Neural cell (in vitro differentiated cells): Measurements from ENCODE around the gene CTSG.
"Not testable (repeated sequence)": the region's sequence is repeated elsewhere in the genome, so short reads cannot be mapped to it uniquely, and the experiment has no call there.

Experiments used
- EP300 ChIP-seq: fragments of 450-650 bp; conservative IDR thresholded peaks from 2 replicates; pipeline ENCODE4 v1.6.1; 2014; ENCODE audit warnings: antibody characterized with exemption, mild to moderate bottlenecking, moderate library complexity; ENCODE audit not compliant: poor library complexity, severe bottlenecking
- EZH2 ChIP-seq: fragments of 200-600, 300-800 bp; shearing (Covaris generic), sonication (generic); IDR thresholded peaks from 2 replicates; pipeline ENCODE4 v1.6.1; 2014; ENCODE audit warnings: antibody characterized with exemption, low read length, borderline replicate concordance, mild to moderate bottlenecking; ENCODE audit not compliant: insufficient read depth, poor library complexity, severe bottlenecking
- MXI1 ChIP-seq: fragments of 450-650 bp; conservative IDR thresholded peaks from 2 replicates; pipeline ENCODE4 v1.6.1; 2014; ENCODE audit warnings: antibody characterized with exemption, mild to moderate bottlenecking; ENCODE audit not compliant: poor library complexity, severe bottlenecking
- POLR2AphosphoS5 ChIP-seq: IDR thresholded peaks from 2 replicates; pipeline ENCODE4 v1.6.1; 2012
- RAD21 ChIP-seq: fragments of 450-650 bp; conservative IDR thresholded peaks from 2 replicates; pipeline ENCODE4 v1.6.1; 2014; ENCODE audit warnings: antibody characterized with exemption, mild to moderate bottlenecking, moderate library complexity
- TAF1 ChIP-seq: IDR thresholded peaks from 2 replicates; pipeline ENCODE4 v1.6.1; 2012; ENCODE audit warnings: low read depth
- TF ChIP-seq, protein P1 (sequence below): fragments of 450-650 bp; IDR thresholded peaks from 2 replicates; pipeline ENCODE4 v1.5.1; 2014; ENCODE audit warnings: antibody characterized with exemption, mild to moderate bottlenecking, moderate library complexity; ENCODE audit not compliant: poor library complexity, severe bottlenecking
- TF ChIP-seq, protein P2 (sequence below): IDR thresholded peaks from 2 replicates; pipeline ENCODE4 v1.6.1; 2012; ENCODE audit warnings: borderline replicate concordance

DNA sequence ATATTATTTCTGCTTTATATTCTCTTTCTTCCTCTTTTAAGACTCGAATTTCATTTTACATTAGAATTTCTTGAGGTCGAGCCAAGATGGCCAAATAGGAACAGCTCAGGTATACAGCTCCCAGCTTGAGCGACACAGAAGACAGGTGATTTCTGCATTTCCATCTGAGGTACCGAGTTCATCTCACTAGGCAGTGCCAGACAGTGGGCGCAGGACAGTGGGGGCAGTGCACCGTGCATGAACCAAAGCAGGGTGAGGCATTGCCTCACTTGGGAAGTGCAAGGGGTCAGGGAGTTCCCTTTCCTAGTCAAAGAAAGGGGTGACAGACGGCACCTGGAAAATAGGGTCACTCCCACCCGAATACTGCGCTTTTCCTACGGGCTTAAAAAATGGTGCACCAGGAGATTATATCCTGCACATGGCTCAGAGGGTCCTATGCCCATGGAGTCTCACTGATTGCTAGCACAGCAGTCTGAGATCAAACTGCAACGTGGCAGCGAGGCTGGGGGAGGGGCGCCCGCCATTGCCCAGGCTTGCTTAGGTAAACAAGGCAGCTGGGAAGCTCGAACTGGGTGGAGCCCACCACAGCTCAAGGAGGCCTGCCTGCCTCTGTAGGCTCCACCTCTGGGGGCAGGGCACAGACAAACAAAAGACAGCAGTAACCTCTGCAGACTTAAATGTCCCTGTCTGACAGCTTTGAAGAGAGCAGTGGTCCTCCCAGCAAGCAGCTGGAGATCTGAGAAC is 50.0 kb downstream of the CTSG start:
- not testable (repeated sequence) for TF ChIP-seq TAF1, POLR2AphosphoS5, EZH2, RAD21, MXI1, EP300
- TF ChIP-seq, protein P1, sequence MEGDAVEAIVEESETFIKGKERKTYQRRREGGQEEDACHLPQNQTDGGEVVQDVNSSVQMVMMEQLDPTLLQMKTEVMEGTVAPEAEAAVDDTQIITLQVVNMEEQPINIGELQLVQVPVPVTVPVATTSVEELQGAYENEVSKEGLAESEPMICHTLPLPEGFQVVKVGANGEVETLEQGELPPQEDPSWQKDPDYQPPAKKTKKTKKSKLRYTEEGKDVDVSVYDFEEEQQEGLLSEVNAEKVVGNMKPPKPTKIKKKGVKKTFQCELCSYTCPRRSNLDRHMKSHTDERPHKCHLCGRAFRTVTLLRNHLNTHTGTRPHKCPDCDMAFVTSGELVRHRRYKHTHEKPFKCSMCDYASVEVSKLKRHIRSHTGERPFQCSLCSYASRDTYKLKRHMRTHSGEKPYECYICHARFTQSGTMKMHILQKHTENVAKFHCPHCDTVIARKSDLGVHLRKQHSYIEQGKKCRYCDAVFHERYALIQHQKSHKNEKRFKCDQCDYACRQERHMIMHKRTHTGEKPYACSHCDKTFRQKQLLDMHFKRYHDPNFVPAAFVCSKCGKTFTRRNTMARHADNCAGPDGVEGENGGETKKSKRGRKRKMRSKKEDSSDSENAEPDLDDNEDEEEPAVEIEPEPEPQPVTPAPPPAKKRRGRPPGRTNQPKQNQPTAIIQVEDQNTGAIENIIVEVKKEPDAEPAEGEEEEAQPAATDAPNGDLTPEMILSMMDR, result not testable (repeated sequence)
- TF ChIP-seq, protein P2, sequence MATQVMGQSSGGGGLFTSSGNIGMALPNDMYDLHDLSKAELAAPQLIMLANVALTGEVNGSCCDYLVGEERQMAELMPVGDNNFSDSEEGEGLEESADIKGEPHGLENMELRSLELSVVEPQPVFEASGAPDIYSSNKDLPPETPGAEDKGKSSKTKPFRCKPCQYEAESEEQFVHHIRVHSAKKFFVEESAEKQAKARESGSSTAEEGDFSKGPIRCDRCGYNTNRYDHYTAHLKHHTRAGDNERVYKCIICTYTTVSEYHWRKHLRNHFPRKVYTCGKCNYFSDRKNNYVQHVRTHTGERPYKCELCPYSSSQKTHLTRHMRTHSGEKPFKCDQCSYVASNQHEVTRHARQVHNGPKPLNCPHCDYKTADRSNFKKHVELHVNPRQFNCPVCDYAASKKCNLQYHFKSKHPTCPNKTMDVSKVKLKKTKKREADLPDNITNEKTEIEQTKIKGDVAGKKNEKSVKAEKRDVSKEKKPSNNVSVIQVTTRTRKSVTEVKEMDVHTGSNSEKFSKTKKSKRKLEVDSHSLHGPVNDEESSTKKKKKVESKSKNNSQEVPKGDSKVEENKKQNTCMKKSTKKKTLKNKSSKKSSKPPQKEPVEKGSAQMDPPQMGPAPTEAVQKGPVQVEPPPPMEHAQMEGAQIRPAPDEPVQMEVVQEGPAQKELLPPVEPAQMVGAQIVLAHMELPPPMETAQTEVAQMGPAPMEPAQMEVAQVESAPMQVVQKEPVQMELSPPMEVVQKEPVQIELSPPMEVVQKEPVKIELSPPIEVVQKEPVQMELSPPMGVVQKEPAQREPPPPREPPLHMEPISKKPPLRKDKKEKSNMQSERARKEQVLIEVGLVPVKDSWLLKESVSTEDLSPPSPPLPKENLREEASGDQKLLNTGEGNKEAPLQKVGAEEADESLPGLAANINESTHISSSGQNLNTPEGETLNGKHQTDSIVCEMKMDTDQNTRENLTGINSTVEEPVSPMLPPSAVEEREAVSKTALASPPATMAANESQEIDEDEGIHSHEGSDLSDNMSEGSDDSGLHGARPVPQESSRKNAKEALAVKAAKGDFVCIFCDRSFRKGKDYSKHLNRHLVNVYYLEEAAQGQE, result not testable (repeated sequence)
